Adrenal gland (tissue), 5 donors: ENCODE measurements around the gene NFATC1.

ENCODE experiments used
- POLR2A ChIP-seq, 2 donors: fragments of 450-650 bp; IDR thresholded peaks; one replicate each; pipeline ENCODE4 v1.6.1; 2017; ENCODE audit warnings: antibody characterized with exemption in 2 of 2, mild to moderate bottlenecking in 2 of 2, moderate library complexity in 1 of 2
- TF ChIP-seq, protein P1 (sequence below), 6 experiments: fragments of 450-650 bp in 4 of 6; fragments of 200-600 bp in 2 of 6; sonication (generic) in 1 of 6; IDR thresholded peaks; 1 replicate in 5 of 6; 2 replicates in 1 of 6; pipeline versions ENCODE4 v1.5.1 to v1.8.0; 2016 to 2021; ENCODE audit warnings: antibody characterized with exemption in 6 of 6, mild to moderate bottlenecking in 2 of 6, moderate library complexity in 1 of 6
- donor health status: DM: no; HTN: no; CAD: no.

DNA sequence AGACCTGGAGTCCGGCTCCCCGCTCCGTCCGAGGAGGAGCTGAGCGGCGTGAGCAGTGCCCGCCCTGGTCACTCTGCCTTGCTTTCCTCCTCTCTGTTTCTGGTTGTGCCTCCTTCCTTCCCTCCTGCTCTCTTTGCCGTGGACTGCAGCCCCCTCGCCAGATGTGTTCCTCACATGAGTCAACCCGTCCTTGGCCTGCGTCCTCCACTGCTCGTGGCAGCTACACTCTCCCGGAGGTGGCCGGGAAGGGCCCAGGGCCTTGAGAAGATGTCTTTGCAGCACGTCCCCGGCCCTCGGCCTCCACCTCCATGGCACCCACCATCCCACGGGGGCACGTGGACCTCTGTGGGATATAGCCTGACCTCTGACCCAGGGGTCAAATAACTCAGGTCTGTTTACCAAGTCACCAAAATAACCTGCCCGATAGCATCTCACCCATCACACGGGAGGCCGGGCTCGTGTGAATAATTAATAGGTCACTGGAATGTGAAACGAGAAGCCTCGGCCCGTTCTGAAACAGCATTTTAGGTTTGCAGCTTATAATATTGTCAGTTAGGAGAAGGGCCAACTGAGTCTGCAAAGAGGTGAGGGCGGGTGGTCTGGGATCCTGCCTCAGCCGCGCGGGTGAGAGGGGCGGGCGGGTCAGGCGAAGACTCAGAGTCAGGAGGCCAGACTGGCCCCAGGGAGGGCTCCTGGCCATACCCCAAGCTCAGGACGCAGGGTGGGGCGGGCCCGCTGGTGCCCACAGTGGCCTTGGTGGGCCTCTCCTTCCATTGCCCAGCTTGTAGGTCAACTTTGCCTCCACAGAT lies 42.6 kb downstream of the NFATC1 start:
- TF ChIP-seq, protein P1, sequence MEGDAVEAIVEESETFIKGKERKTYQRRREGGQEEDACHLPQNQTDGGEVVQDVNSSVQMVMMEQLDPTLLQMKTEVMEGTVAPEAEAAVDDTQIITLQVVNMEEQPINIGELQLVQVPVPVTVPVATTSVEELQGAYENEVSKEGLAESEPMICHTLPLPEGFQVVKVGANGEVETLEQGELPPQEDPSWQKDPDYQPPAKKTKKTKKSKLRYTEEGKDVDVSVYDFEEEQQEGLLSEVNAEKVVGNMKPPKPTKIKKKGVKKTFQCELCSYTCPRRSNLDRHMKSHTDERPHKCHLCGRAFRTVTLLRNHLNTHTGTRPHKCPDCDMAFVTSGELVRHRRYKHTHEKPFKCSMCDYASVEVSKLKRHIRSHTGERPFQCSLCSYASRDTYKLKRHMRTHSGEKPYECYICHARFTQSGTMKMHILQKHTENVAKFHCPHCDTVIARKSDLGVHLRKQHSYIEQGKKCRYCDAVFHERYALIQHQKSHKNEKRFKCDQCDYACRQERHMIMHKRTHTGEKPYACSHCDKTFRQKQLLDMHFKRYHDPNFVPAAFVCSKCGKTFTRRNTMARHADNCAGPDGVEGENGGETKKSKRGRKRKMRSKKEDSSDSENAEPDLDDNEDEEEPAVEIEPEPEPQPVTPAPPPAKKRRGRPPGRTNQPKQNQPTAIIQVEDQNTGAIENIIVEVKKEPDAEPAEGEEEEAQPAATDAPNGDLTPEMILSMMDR (IDR thresholded peaks at IDR 0.05), result no peak
- no peak for TF ChIP-seq POLR2A (IDR thresholded peaks at IDR 0.05)
